ENCODE measurements around the gene TYMS.

DNA sequence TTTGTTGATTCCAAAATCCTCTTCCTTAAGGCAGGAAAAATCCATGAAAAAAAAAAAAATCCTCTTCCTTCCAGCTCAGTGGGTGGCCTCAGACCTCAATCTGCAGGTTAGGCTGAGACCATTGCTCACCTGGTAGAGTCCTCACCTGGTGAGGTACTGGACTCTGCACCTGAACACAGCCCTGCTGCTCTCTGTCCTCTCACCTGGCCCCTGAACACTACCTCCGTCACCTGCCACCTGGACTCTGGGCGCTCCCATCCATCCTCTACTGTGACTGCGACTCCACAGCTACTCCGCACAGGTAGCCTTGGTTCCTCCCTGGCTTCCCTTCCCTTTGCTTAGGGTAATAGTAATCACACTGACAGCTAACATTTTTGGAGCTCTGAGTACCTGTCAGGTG lies 22.1 kb downstream of the TYMS start:
- TF ChIP-seq, protein P1, sequence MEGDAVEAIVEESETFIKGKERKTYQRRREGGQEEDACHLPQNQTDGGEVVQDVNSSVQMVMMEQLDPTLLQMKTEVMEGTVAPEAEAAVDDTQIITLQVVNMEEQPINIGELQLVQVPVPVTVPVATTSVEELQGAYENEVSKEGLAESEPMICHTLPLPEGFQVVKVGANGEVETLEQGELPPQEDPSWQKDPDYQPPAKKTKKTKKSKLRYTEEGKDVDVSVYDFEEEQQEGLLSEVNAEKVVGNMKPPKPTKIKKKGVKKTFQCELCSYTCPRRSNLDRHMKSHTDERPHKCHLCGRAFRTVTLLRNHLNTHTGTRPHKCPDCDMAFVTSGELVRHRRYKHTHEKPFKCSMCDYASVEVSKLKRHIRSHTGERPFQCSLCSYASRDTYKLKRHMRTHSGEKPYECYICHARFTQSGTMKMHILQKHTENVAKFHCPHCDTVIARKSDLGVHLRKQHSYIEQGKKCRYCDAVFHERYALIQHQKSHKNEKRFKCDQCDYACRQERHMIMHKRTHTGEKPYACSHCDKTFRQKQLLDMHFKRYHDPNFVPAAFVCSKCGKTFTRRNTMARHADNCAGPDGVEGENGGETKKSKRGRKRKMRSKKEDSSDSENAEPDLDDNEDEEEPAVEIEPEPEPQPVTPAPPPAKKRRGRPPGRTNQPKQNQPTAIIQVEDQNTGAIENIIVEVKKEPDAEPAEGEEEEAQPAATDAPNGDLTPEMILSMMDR (conservative IDR thresholded peaks at IDR 0.05), result no peak
- TF ChIP-seq ZFX (IDR thresholded peaks at IDR 0.05), result no peak
